Motor neuron (in vitro differentiated cells): ENCODE results near the gene PLAU. TPM values are rescaled to one million over a fixed set of nuclear protein-coding genes. Genes with fewer than 3 reads are reported as not detected.

Experiments used
- ATAC-seq, 8 experiments: fragments of 200-7000 bp; cut with Tn5 transposase; replicated peaks in 6 of 8; 2 replicates each; pipeline ENCODE4 v1.8.0; 2021; ENCODE audit warnings: mild to moderate bottlenecking in 8 of 8, moderate library complexity in 8 of 8
- H3K27ac ChIP-seq, 2 donors: fragments of 250-450 bp; sonication (Bioruptor Pico); 2 replicates each; pipeline ENCODE4 v1.9.0; 2021; ENCODE audit warnings: antibody characterized with exemption in 2 of 2, mild to moderate bottlenecking in 2 of 2, moderate library complexity in 1 of 2
- H3K4me1 ChIP-seq, 2 donors: fragments of 250-450 bp; sonication (Bioruptor Pico); replicated peaks in 1 of 2; 2 replicates each; pipeline ENCODE4 v1.6.1; 2021; ENCODE audit warnings: antibody characterized with exemption in 2 of 2, mild to moderate bottlenecking in 2 of 2, moderate library complexity in 1 of 2
- H3K4me3 ChIP-seq, 5 donors: fragments of 250-450 bp; sonication (Bioruptor Pico); 2 replicates each; pipeline ENCODE4 v1.9.0; 2021; ENCODE audit warnings: antibody characterized with exemption in 5 of 5, mild to moderate bottlenecking in 5 of 5, moderate library complexity in 4 of 5
- WGBS, 10 experiments: fragments of 450-650 bp; shearing (Covaris generic); methylation state at CpG; one replicate each; pipeline ENCODE4 v1.0.0; 2022; 5-methylcytosine and 5-hydroxymethylcytosine counted together
- in situ Hi-C, 9 experiments: fragments of 400-800 bp; cut with MboI; loops; one replicate each; pipeline ENCODE4 v1.15.0; 2021; ENCODE audit warnings: low sequenced_read_pairs in 9 of 9, low pct_unique_long_range_greater_than_20kb in 2 of 9; ENCODE audit not compliant: unreplicated experiment in 9 of 9
- total RNA-seq, 8 experiments: library from RNA; unstranded; fragments of 300-600 nt; gene quantifications; 2 replicates each; pipeline versions ENCODE4 v1.2.3 to v1.2.4, GENCODE V29; 2022

Gene PLAU
- 1 to 10 TPM in 3 of 8 experiments, under 1 TPM in 5; 0.17 to 10.0 (median 0.74) TPM for total RNA-seq

- in situ Hi-C loops = no loop called here
- Histone ChIP-seq H3K27ac (no peak within 1 kb of the TSS), H3K4me3 (peak within 1 kb of the TSS; percentile 43 to 49 (median 45)), H3K4me1 (peaks cover 6 to 18% of the 10 kb centered on the region in 2 donors)
- ATAC-seq = peak; percentile 7 to 89 (median 86)
- 0% methylated on average over 3 to 5 of the region's 74 CpGs; no CpG with 5 or more reads in 8 of the 10 experiments for WGBS, 10 experiments
These were observed at the start of gene PLAU for GRCh38 chr10:73910764-73911552. TSS of gene PLAU (plus strand) at chr10:73911132. CDS start at chr10:73911556, 424 bp downstream.

GRCh38 chr10:73862011-73862410, 48.9 kb upstream of the PLAU start:
- no peak overlapping the region for H3K27ac ChIP-seq
- peaks cover under 1 to 4% of the 10 kb centered on the region in 2 donors for H3K4me1 ChIP-seq
- WGBS, 10 experiments = 80 to 100% (median 100%) methylated on average over 1 to 4 of the region's 8 CpGs; no CpG with 5 or more reads in 3 of the 10 experiments
- H3K4me3 ChIP-seq = no peak overlapping the region
- in situ Hi-C loops = no loop called here
- no peak for ATAC-seq

GRCh38 chr10:73863039-73863817, 47.7 kb upstream of the PLAU start:
- Histone ChIP-seq H3K27ac (no peak overlapping the region), H3K4me1 (peaks cover 9 to 13% of the 10 kb centered on the region in 2 donors), H3K4me3 (no peak overlapping the region)
- 50 to 100% (median 80%) methylated on average over 1 to 4 of the region's 5 CpGs; no CpG with 5 or more reads in 5 of the 10 experiments for WGBS, 10 experiments
- no peak for ATAC-seq
- in situ Hi-C loops = no loop called here

GRCh38 chr10:73864229-73864628, 46.7 kb upstream of the PLAU start:
- in situ Hi-C loops = no loop called here
- WGBS, 10 experiments = 84 to 100% (median 100%) methylated on average over 1 to 4 of the region's 4 CpGs; no CpG with 5 or more reads in 1 of the 10 experiments
- Histone ChIP-seq H3K4me1 (peaks cover 9 to 13% of the 10 kb centered on the region in 2 donors), H3K27ac (no peak overlapping the region), H3K4me3 (no peak overlapping the region)
- ATAC-seq = no peak

GRCh38 chr10:73865107-73865458, 45.8 kb upstream of the PLAU start:
- H3K4me3 ChIP-seq = no peak overlapping the region
- peaks cover 9 to 13% of the 10 kb centered on the region in 2 donors for H3K4me1 ChIP-seq
- in situ Hi-C loops = no loop called here
- no peak overlapping the region for H3K27ac ChIP-seq
- WGBS, 10 experiments = 100% methylated on average over 1 to 5 of the region's 8 CpGs; no CpG with 5 or more reads in 7 of the 10 experiments
- ATAC-seq = no peak

- WGBS, 10 experiments = 33 to 100% (median 87%) methylated on average over 1 to 4 of the region's 11 CpGs; no CpG with 5 or more reads in 4 of the 10 experiments
- in situ Hi-C loops = no loop called here
- Histone ChIP-seq H3K4me3 (no peak overlapping the region), H3K4me1 (peaks cover 9 to 13% of the 10 kb centered on the region in 2 donors), H3K27ac (no peak overlapping the region)
- ATAC-seq = no peak
These were observed 45.2 kb upstream of the PLAU start for GRCh38 chr10:73865459-73866442.

GRCh38 chr10:73866621-73867020, 44.3 kb upstream of the PLAU start:
- WGBS, 10 experiments = 87 to 100% (median 93%) methylated on average over 1 to 5 of the region's 7 CpGs; no CpG with 5 or more reads in 3 of the 10 experiments
- H3K4me1 ChIP-seq = peaks cover 9 to 13% of the 10 kb centered on the region in 2 donors
- H3K27ac ChIP-seq = no peak overlapping the region
- in situ Hi-C loops = no loop called here
- H3K4me3 ChIP-seq = no peak overlapping the region
- ATAC-seq = no peak

GRCh38 chr10:73867126-73867807, 43.7 kb upstream of the PLAU start:
- WGBS, 10 experiments = 65 to 100% (median 80%) methylated on average over 2 to 5 of the region's 10 CpGs; no CpG with 5 or more reads in 3 of the 10 experiments
- in situ Hi-C loops = no loop called here
- no peak overlapping the region for H3K4me3 ChIP-seq
- peak overlapping the region; percentile 58 for H3K27ac ChIP-seq
- ATAC-seq = peak in 3 of 8 experiments; percentile 43 to 49 (median 48)
- peaks cover 9 to 13% of the 10 kb centered on the region in 2 donors for H3K4me1 ChIP-seq

- peaks cover 9 to 13% of the 10 kb centered on the region in 2 donors for H3K4me1 ChIP-seq
- no peak for ATAC-seq
- in situ Hi-C loops = no loop called here
- 80 to 98% (median 88%) methylated on average over 1 to 7 of the region's 11 CpGs; no CpG with 5 or more reads in 3 of the 10 experiments for WGBS, 10 experiments
- H3K27ac ChIP-seq = peak overlapping the region in 1 of 2 donors; percentile 58
- no peak overlapping the region for H3K4me3 ChIP-seq
These were observed 42.9 kb upstream of the PLAU start for GRCh38 chr10:73867871-73868631.

- ATAC-seq = no peak
- no peak overlapping the region for H3K4me3 ChIP-seq
- WGBS, 10 experiments = 70 to 100% (median 85%) methylated on average over 1 to 4 of the region's 5 CpGs; no CpG with 5 or more reads in 6 of the 10 experiments
- in situ Hi-C loops = no loop called here
- H3K4me1 ChIP-seq = peaks cover 9 to 17% of the 10 kb centered on the region in 2 donors
- no peak overlapping the region for H3K27ac ChIP-seq
These were observed 42.2 kb upstream of the PLAU start for GRCh38 chr10:73868655-73869195.
